CD14-positive monocyte (primary cell): ENCODE measurements around the gene SHMT2. TPM values are rescaled to one million over a fixed set of nuclear protein-coding genes. Genes with fewer than 3 reads are reported as not detected.

Experiments used
- DNase-seq, 3 donors: peaks; one replicate each; pipeline ENCODE4 v3.0.0-alpha.2; 2011 to 2022
- H2AFZ ChIP-seq: 2 replicates; pipeline ENCODE4 v1.6.0; 2012; ENCODE audit warnings: mild to moderate bottlenecking, low read depth, low read length, inconsistent platforms; ENCODE audit not compliant: insufficient read depth, poor library complexity, severe bottlenecking
- H3K27ac ChIP-seq, 2 donors: 1 replicate in 1 of 2; 2 replicates in 1 of 2; pipeline ENCODE4 v1.5.1; 2012 to 2013; ENCODE audit warnings: low read length in 2 of 2, control low read depth in 1 of 2, inconsistent platforms in 1 of 2, low read depth in 1 of 2, mild to moderate bottlenecking in 1 of 2
- H3K27me3 ChIP-seq, 2 donors: one replicate each; pipeline versions ENCODE4 v1.6.0 to v1.6.1; 2011 to 2013; ENCODE audit warnings: low read length in 2 of 2; ENCODE audit not compliant: control insufficient read depth in 2 of 2, insufficient read depth in 2 of 2
- H3K36me3 ChIP-seq, 2 donors: replicated peaks in 1 of 2; 1 replicate in 1 of 2; 2 replicates in 1 of 2; pipeline versions ENCODE4 v1.5.1 to v1.6.1; 2012 to 2013; ENCODE audit warnings: low read length in 2 of 2, control low read depth in 1 of 2, inconsistent platforms in 1 of 2, mild to moderate bottlenecking in 1 of 2; ENCODE audit not compliant: insufficient read depth in 2 of 2, control insufficient read depth in 1 of 2
- H3K4me1 ChIP-seq, 2 donors: 1 replicate in 1 of 2; 2 replicates in 1 of 2; pipeline versions ENCODE4 v1.5.1 to v1.6.1; 2012 to 2013; ENCODE audit warnings: low read length in 2 of 2, control low read depth in 1 of 2, inconsistent platforms in 1 of 2, mild to moderate bottlenecking in 1 of 2, moderate library complexity in 1 of 2; ENCODE audit not compliant: insufficient read depth in 2 of 2, control insufficient read depth in 1 of 2
- H3K4me2 ChIP-seq: replicated peaks from 2 replicates; pipeline ENCODE3; 2012; ENCODE audit warnings: low read length, moderate library complexity, mild to moderate bottlenecking; ENCODE audit not compliant: poor library complexity, severe bottlenecking; ENCODE audit errors: extremely low read depth
- H3K4me3 ChIP-seq, 3 experiments: fragments of 200-600 bp in 1 of 3; sonication (generic) in 1 of 3; replicated peaks in 1 of 3; 1 replicate in 2 of 3; 2 replicates in 1 of 3; pipeline ENCODE4 v1.5.1; 2011 to 2013; ENCODE audit warnings: low read length in 3 of 3, mild to moderate bottlenecking in 3 of 3, control low read depth in 2 of 3, low read depth in 2 of 3, inconsistent platforms in 1 of 3, moderate library complexity in 1 of 3
- H3K79me2 ChIP-seq: 2 replicates; pipeline ENCODE4 v1.6.0; 2012; ENCODE audit warnings: mild to moderate bottlenecking, control low read depth, inconsistent platforms, low read length, moderate library complexity; ENCODE audit not compliant: insufficient read depth
- H3K9ac ChIP-seq: 2 replicates; pipeline ENCODE4 v1.6.0; 2017; ENCODE audit warnings: low read length, mild to moderate bottlenecking; ENCODE audit not compliant: insufficient read depth, poor library complexity, severe bottlenecking
- H3K9me3 ChIP-seq, 2 donors: replicated peaks in 1 of 2; 1 replicate in 1 of 2; 2 replicates in 1 of 2; pipeline versions ENCODE4 v1.5.1 to v1.6.1; 2012 to 2013; ENCODE audit warnings: low read length in 2 of 2, control low read depth in 1 of 2; ENCODE audit not compliant: control insufficient read depth in 1 of 2, insufficient read depth in 1 of 2
- H4K20me1 ChIP-seq: 2 replicates; pipeline ENCODE4 v1.6.0; 2012; ENCODE audit warnings: mild to moderate bottlenecking, low read length, control low read depth, moderate library complexity; ENCODE audit not compliant: insufficient read depth
- H3K27ac Mint-ChIP-seq, 7 donors: one replicate each; pipeline ENCODE4 v1.8.0; 2020; ENCODE audit warnings: mild to moderate bottlenecking in 7 of 7, mixed read lengths in 7 of 7, moderate library complexity in 6 of 7, inconsistent platforms in 2 of 7
- H3K27me3 Mint-ChIP-seq, 3 donors: one replicate each; pipeline ENCODE4 v1.8.0; 2021 to 2022; ENCODE audit warnings: low read depth in 3 of 3, mild to moderate bottlenecking in 3 of 3, mixed read lengths in 3 of 3, moderate library complexity in 3 of 3, inconsistent platforms in 1 of 3
- H3K36me3 Mint-ChIP-seq, 2 donors: one replicate each; pipeline ENCODE4 v1.8.0; 2020; ENCODE audit warnings: mixed read lengths in 2 of 2, inconsistent platforms in 1 of 2, mild to moderate bottlenecking in 1 of 2
- H3K4me1 Mint-ChIP-seq: one replicate; pipeline ENCODE4 v1.8.0; 2020; ENCODE audit warnings: mild to moderate bottlenecking, mixed read lengths
- H3K4me3 Mint-ChIP-seq, 2 donors: one replicate each; pipeline ENCODE4 v1.8.0; 2020; ENCODE audit warnings: mild to moderate bottlenecking in 2 of 2, mixed read lengths in 2 of 2, moderate library complexity in 1 of 2
- H3K9me3 Mint-ChIP-seq, 7 donors: one replicate each; pipeline ENCODE4 v1.8.0; 2020 to 2022; ENCODE audit warnings: mixed read lengths in 7 of 7, mild to moderate bottlenecking in 6 of 7, moderate library complexity in 6 of 7, inconsistent platforms in 2 of 7
- WGBS: methylation state at CpG from one replicate; pipeline ENCODE4 v1.1.5; 2013; ENCODE audit warnings: missing lambda C conversion rate; ENCODE audit not compliant: insufficient coverage; 5-methylcytosine and 5-hydroxymethylcytosine counted together
- intact Hi-C, 2 donors: fragments of 100-400 bp; cut with micrococcal nuclease; formaldehyde crosslinking; loops; one replicate each; pipeline versions ENCODE4 v1.15.0 to v1.15.1; 2023
- polyA plus RNA-seq, 3 donors: library from polyadenylated mRNA; depleted of rRNA in 1 of 3; unstranded in 2 of 3; stranded (reverse) in 1 of 3; fragments of 300-500 nt in 2 of 3; fragments of >200 nt in 1 of 3; fragmentation: Illumina TruSeq in 2 of 3; gene quantifications; 1 replicate in 2 of 3; 2 replicates in 1 of 3; pipeline ENCODE4 v1.2.3, GENCODE V29; 2012 to 2021
- TF ChIP-seq, protein P1 (sequence below): fragments of 200-600 bp; IDR thresholded peaks from one replicate; pipeline ENCODE4 v1.8.0; 2022; ENCODE audit warnings: antibody characterized with exemption, mild to moderate bottlenecking

SHMT2 gene
- polyA plus RNA-seq, 3 donors: 36.8 to 52.0 (median 39.8) TPM

DNA sequence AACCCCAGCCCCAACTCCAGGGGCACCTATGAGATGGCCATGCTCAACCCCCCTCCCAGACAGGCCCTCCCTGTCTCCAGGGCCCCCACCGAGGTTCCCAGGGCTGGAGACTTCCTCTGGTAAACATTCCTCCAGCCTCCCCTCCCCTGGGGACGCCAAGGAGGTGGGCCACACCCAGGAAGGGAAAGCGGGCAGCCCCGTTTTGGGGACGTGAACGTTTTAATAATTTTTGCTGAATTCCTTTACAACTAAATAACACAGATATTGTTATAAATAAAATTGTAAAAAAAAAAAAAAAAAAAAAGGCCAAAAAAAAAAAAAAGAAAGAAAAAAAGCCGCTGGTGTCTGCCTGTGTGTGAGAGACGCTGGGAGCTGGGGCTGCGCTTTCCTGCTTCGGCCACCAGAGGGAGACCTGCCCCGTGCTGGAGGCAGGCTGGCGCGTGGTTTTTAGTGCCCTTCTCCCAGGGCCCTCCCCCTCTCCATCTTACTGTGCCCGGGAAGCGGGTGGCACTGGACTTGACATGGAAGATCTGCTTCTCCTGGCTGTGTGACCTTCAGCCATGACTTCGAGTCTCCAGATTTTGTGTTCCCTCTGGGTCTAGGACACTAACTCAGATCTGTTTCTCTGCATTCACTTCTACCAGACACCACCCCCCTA, 16.3 kb upstream of the SHMT2 start:
- no peak overlapping the region for H3K27ac ChIP-seq
- Mint-ChIP-seq H3K27me3 (peaks cover 42 to 49% (median 47%) of the 10 kb centered on the region in 3 donors), H3K27ac (peak overlapping the region in 1 of 7 donors; percentile 44), H3K4me3 (peak overlapping the region in 1 of 2 donors; percentile 84), H3K4me1 (peaks cover 33% of the 10 kb centered on the region), H3K9me3 (peaks cover 0 to 19% (median 11%) of the 10 kb centered on the region in 7 donors), H3K36me3 (peaks cover 53 to 58% of the 10 kb centered on the region in 2 donors)
- H2AFZ ChIP-seq: no peak overlapping the region
- H3K4me2 ChIP-seq: no peak overlapping the region
- H3K9me3 ChIP-seq: peaks cover 0 to 16% of the 10 kb centered on the region in 2 donors
- 5% methylated on average over 8 of the region's 16 CpGs for WGBS
- intact Hi-C loops: loop anchor here (1.0 to 5.0 kb wide), 2 partner anchors 26 to 34 kb away; no protein-coding TSS in a partner anchor
- no peak overlapping the region for H3K4me3 ChIP-seq
- no peak overlapping the region for H3K9ac ChIP-seq
- peaks cover 26 to 41% of the 10 kb centered on the region in 2 donors for H3K4me1 ChIP-seq
- TF ChIP-seq, protein P1, sequence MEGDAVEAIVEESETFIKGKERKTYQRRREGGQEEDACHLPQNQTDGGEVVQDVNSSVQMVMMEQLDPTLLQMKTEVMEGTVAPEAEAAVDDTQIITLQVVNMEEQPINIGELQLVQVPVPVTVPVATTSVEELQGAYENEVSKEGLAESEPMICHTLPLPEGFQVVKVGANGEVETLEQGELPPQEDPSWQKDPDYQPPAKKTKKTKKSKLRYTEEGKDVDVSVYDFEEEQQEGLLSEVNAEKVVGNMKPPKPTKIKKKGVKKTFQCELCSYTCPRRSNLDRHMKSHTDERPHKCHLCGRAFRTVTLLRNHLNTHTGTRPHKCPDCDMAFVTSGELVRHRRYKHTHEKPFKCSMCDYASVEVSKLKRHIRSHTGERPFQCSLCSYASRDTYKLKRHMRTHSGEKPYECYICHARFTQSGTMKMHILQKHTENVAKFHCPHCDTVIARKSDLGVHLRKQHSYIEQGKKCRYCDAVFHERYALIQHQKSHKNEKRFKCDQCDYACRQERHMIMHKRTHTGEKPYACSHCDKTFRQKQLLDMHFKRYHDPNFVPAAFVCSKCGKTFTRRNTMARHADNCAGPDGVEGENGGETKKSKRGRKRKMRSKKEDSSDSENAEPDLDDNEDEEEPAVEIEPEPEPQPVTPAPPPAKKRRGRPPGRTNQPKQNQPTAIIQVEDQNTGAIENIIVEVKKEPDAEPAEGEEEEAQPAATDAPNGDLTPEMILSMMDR: peak; percentile 91
- H3K36me3 ChIP-seq: peaks cover 47 to 52% of the 10 kb centered on the region in 2 donors
- peaks cover 80% of the 10 kb centered on the region for H4K20me1 ChIP-seq
- DNase-seq: peak; percentile 74 to 77 (median 76)
- H3K27me3 ChIP-seq: peaks cover 38 to 45% of the 10 kb centered on the region in 2 donors
- no peaks in the 10 kb centered on the region for H3K79me2 ChIP-seq

DNA sequence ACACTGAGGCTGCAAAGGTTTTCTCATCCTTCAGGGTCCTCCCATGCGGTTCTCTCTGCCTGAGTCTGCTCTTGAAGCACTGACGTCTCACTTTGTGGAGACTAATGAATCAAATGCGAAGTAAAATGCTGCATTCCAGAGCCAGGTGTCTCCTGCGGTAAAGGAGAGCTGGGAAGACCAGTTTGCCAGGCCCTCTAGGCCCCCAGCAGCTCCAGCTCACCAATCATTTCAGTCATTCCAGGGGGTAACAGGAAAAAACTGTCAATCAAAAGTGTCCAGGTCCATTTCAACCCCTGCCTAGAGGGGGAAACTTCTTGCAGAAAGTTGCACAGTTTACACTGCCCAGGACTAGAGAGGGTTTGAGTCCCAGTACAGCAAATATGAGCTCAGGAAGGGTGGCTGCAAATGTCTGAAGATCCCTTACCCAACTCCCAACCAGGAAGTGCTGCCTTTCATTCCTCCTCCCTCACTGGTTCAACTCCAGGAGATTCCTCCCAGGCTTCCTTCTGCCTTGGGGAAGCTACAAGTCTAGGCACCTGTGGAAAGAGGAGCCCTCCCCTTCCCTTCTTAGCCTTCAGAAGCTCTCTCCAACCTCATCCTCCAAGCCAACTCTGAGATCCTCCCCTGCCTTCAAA, 15.6 kb upstream of the SHMT2 start:
- peaks cover 73% of the 10 kb centered on the region for H4K20me1 ChIP-seq
- Mint-ChIP-seq H3K4me1 (peaks cover 33% of the 10 kb centered on the region), H3K4me3 (peak overlapping the region; percentile 24 to 84), H3K27me3 (peaks cover 49 to 56% (median 54%) of the 10 kb centered on the region in 3 donors), H3K27ac (no peak overlapping the region), H3K36me3 (peaks cover 46 to 56% of the 10 kb centered on the region in 2 donors), H3K9me3 (peaks cover 0 to 18% (median 11%) of the 10 kb centered on the region in 7 donors)
- no peak overlapping the region for H3K9ac ChIP-seq
- H3K4me1 ChIP-seq: peaks cover 26 to 41% of the 10 kb centered on the region in 2 donors
- TF ChIP-seq, protein P1: no peak
- 43% methylated on average over 2 of the region's 4 CpGs for WGBS
- peaks cover 40 to 45% of the 10 kb centered on the region in 2 donors for H3K36me3 ChIP-seq
- H3K79me2 ChIP-seq: no peaks in the 10 kb centered on the region
- no peak overlapping the region for H3K4me3 ChIP-seq
- no peak overlapping the region for H3K4me2 ChIP-seq
- intact Hi-C loops: loop anchor here (1.0 to 5.0 kb wide), 2 partner anchors 25 to 33 kb away; no protein-coding TSS in a partner anchor
- peaks cover 45 to 52% of the 10 kb centered on the region in 2 donors for H3K27me3 ChIP-seq
- DNase-seq: no peak
- H2AFZ ChIP-seq: no peak overlapping the region
- peaks cover 0 to 16% of the 10 kb centered on the region in 2 donors for H3K9me3 ChIP-seq
- H3K27ac ChIP-seq: no peak overlapping the region
